H9 (cell line): ENCODE data around the gene RB1. TPM values are rescaled to one million over a fixed set of nuclear protein-coding genes. Genes with fewer than 3 reads are reported as not detected.

Source experiments
- DNase-seq: peaks from one replicate; pipeline ENCODE4 v3.0.0-alpha.2; 2017
- H2AFZ ChIP-seq: one replicate; pipeline ENCODE4 v1.6.1; 2013; ENCODE audit warnings: mild to moderate bottlenecking, low read length, control low read depth, moderate library complexity
- H2AK5ac ChIP-seq: 2 replicates; pipeline ENCODE4 v1.6.1; 2013; ENCODE audit warnings: low read length, control low read depth, mixed read lengths; ENCODE audit not compliant: insufficient read length
- H2BK120ac ChIP-seq: one replicate; pipeline ENCODE4 v1.6.1; 2013; ENCODE audit warnings: low read depth, mild to moderate bottlenecking, low read length, control low read depth, inconsistent platforms; ENCODE audit not compliant: poor library complexity, severe bottlenecking
- H2BK12ac ChIP-seq: 2 replicates; pipeline ENCODE4 v1.6.1; 2013; ENCODE audit warnings: low read length, control low read depth, mixed read lengths, low read depth; ENCODE audit not compliant: insufficient read length
- H2BK15ac ChIP-seq: 2 replicates; pipeline ENCODE4 v1.6.1; 2013; ENCODE audit warnings: low read depth, low read length, control low read depth
- H2BK20ac ChIP-seq: one replicate; pipeline ENCODE4 v1.6.1; 2013; ENCODE audit warnings: low read depth, mild to moderate bottlenecking, low read length, control low read depth, inconsistent platforms; ENCODE audit not compliant: poor library complexity, severe bottlenecking
- H2BK5ac ChIP-seq: 2 replicates; pipeline ENCODE4 v1.6.1; 2013; ENCODE audit warnings: low read length, control low read depth, mixed read lengths; ENCODE audit not compliant: insufficient read length
- H3K14ac ChIP-seq: 2 replicates; pipeline ENCODE4 v1.6.1; 2013; ENCODE audit warnings: low read length, control low read depth; ENCODE audit not compliant: insufficient read depth
- H3K18ac ChIP-seq: 2 replicates; pipeline ENCODE4 v1.6.1; 2013; ENCODE audit warnings: low read depth, mild to moderate bottlenecking, mixed read lengths, low read length, control low read depth; ENCODE audit not compliant: insufficient read length
- H3K23ac ChIP-seq: 2 replicates; pipeline ENCODE4 v1.6.1; 2013; ENCODE audit warnings: low read length, control low read depth, mixed read lengths, low read depth; ENCODE audit not compliant: insufficient read length
- H3K23me2 ChIP-seq: 2 replicates; pipeline ENCODE4 v1.6.1; 2013; ENCODE audit warnings: low read depth, mild to moderate bottlenecking, mixed read lengths, low read length, control low read depth; ENCODE audit not compliant: insufficient read length, poor library complexity, severe bottlenecking
- H3K27ac ChIP-seq: 2 replicates; pipeline ENCODE4 v1.5.1; 2013; ENCODE audit warnings: low read length, control low read depth, mixed read lengths, low read depth; ENCODE audit not compliant: insufficient read length
- H3K27me3 ChIP-seq: 2 replicates; pipeline ENCODE4 v1.6.1; 2013; ENCODE audit warnings: low read length, control low read depth, inconsistent platforms; ENCODE audit not compliant: insufficient read depth
- H3K4ac ChIP-seq: 2 replicates; pipeline ENCODE4 v1.6.1; 2013; ENCODE audit warnings: low read depth, mild to moderate bottlenecking, control low read depth, inconsistent platforms, low read length, moderate library complexity
- H3K4me1 ChIP-seq: 2 replicates; pipeline ENCODE4 v1.6.1; 2013; ENCODE audit warnings: low read length, control low read depth, inconsistent platforms; ENCODE audit not compliant: insufficient read depth
- H3K4me2 ChIP-seq: 2 replicates; pipeline ENCODE4 v1.6.1; 2013; ENCODE audit warnings: low read length, control low read depth, mixed read lengths; ENCODE audit not compliant: insufficient read length, insufficient read depth
- H3K56ac ChIP-seq: 2 replicates; pipeline ENCODE4 v1.6.1; 2013; ENCODE audit warnings: low read depth, mild to moderate bottlenecking, mixed read lengths, low read length, control low read depth; ENCODE audit not compliant: insufficient read length
- H3K79me1 ChIP-seq: 2 replicates; pipeline ENCODE4 v1.6.1; 2013; ENCODE audit warnings: low read depth, mild to moderate bottlenecking, moderate library complexity, low read length, control low read depth, inconsistent platforms; ENCODE audit not compliant: insufficient read depth, poor library complexity, severe bottlenecking
- H3K79me2 ChIP-seq: 2 replicates; pipeline ENCODE4 v1.6.1; 2013; ENCODE audit warnings: low read length, control low read depth, inconsistent platforms; ENCODE audit not compliant: insufficient read depth
- H3K9ac ChIP-seq: 2 replicates; pipeline ENCODE4 v1.6.1; 2013; ENCODE audit warnings: low read length, control low read depth, mixed read lengths; ENCODE audit not compliant: insufficient read length; ENCODE audit errors: extremely low read depth
- H3K9me3 ChIP-seq: one replicate; pipeline ENCODE4 v1.6.1; 2013; ENCODE audit warnings: low read depth, low read length, inconsistent platforms; ENCODE audit not compliant: control insufficient read depth
- H3T11ph ChIP-seq: one replicate; pipeline ENCODE4 v1.6.1; 2013; ENCODE audit warnings: mild to moderate bottlenecking, low read length, control low read depth, inconsistent platforms
- H4K20me1 ChIP-seq: one replicate; pipeline ENCODE4 v1.6.1; 2013; ENCODE audit not compliant: control insufficient read depth, insufficient read length, insufficient read depth
- H4K5ac ChIP-seq: 2 replicates; pipeline ENCODE4 v1.6.1; 2013; ENCODE audit warnings: low read depth, mild to moderate bottlenecking, mixed read lengths, low read length, control low read depth; ENCODE audit not compliant: insufficient read length
- H4K8ac ChIP-seq: replicated peaks from 2 replicates; pipeline ENCODE4 v1.6.1; 2013; ENCODE audit warnings: low read length, control low read depth, mixed read lengths, low read depth; ENCODE audit not compliant: insufficient read length
- H4K91ac ChIP-seq: 2 replicates; pipeline ENCODE4 v1.6.1; 2013; ENCODE audit warnings: low read depth, mild to moderate bottlenecking, moderate library complexity, mixed read lengths, low read length, control low read depth; ENCODE audit not compliant: insufficient read length
- H3K27ac Mint-ChIP-seq, 3 experiments: 2 replicates in 2 of 3; 3 replicates in 1 of 3; pipeline ENCODE4 v1.8.0; 2020 to 2021; ENCODE audit warnings: mixed read lengths in 3 of 3, mild to moderate bottlenecking in 1 of 3, moderate library complexity in 1 of 3
- H3K27me3 Mint-ChIP-seq: 2 replicates; pipeline ENCODE4 v1.8.0; 2021; ENCODE audit warnings: low read depth, mild to moderate bottlenecking, moderate library complexity, mixed read lengths
- H3K36me3 Mint-ChIP-seq, 3 experiments: 2 replicates in 2 of 3; 3 replicates in 1 of 3; pipeline ENCODE4 v1.8.0; 2020 to 2021; ENCODE audit warnings: low read depth in 3 of 3, mixed read lengths in 3 of 3; ENCODE audit not compliant: insufficient read depth in 1 of 3
- H3K4me1 Mint-ChIP-seq, 2 experiments: 2 replicates each; pipeline ENCODE4 v1.8.0; 2020; ENCODE audit warnings: mixed read lengths in 2 of 2
- H3K4me3 Mint-ChIP-seq, 2 experiments: 2 replicates in 1 of 2; 3 replicates in 1 of 2; pipeline ENCODE4 v1.8.0; 2020 to 2021; ENCODE audit warnings: mild to moderate bottlenecking in 2 of 2, mixed read lengths in 2 of 2, moderate library complexity in 1 of 2
- H3K9me3 Mint-ChIP-seq, 2 experiments: 2 replicates in 1 of 2; 3 replicates in 1 of 2; pipeline ENCODE4 v1.8.0; 2020; ENCODE audit warnings: mild to moderate bottlenecking in 2 of 2, mixed read lengths in 2 of 2, moderate library complexity in 1 of 2
- WGBS: extraction: QIAGEN DNeasy Blood & Tissue Kit; methylation state at CpG from one replicate; pipeline ENCODE4 v1.1.7; 2013; ENCODE audit warnings: missing lambda C conversion rate, low lambda C conversion rate, mixed read lengths; ENCODE audit not compliant: insufficient read length; ENCODE audit errors: extremely low coverage; 5-methylcytosine and 5-hydroxymethylcytosine counted together
- total RNA-seq: library from RNA; stranded (reverse); gene quantifications from 2 replicates; pipeline ENCODE4 v1.2.1, GENCODE V29; 2021
- TF ChIP-seq, protein P1 (sequence below): fragments of 200-600 bp; sonication (generic); conservative IDR thresholded peaks from 3 replicates; pipeline ENCODE4 v1.8.0; 2021; ENCODE audit warnings: antibody characterized with exemption, mild to moderate bottlenecking

RB1 gene
- total RNA-seq, 1 experiment from 2014 or later, result 20.5 TPM

DNA sequence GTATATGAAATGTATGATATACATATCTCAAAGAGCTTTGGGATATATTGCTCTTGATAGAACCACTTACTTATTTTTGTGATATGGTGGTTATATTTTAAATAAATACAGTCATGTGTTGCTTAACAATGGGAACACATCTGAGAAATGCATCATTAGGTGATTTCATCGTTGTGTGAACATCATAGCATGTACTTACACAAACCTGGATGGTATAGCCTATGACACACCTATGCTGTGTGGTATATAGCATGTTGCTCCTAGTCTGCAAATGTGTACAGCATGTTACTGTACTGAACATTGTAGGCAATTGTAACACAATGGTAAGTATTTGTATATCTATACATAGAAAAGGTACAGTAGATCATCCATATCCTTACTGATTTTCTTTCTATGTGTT, 7.7 kb downstream of the RB1 start:
- TF ChIP-seq, protein P1, sequence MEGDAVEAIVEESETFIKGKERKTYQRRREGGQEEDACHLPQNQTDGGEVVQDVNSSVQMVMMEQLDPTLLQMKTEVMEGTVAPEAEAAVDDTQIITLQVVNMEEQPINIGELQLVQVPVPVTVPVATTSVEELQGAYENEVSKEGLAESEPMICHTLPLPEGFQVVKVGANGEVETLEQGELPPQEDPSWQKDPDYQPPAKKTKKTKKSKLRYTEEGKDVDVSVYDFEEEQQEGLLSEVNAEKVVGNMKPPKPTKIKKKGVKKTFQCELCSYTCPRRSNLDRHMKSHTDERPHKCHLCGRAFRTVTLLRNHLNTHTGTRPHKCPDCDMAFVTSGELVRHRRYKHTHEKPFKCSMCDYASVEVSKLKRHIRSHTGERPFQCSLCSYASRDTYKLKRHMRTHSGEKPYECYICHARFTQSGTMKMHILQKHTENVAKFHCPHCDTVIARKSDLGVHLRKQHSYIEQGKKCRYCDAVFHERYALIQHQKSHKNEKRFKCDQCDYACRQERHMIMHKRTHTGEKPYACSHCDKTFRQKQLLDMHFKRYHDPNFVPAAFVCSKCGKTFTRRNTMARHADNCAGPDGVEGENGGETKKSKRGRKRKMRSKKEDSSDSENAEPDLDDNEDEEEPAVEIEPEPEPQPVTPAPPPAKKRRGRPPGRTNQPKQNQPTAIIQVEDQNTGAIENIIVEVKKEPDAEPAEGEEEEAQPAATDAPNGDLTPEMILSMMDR, result no peak
- Histone ChIP-seq H3K9me3 (no peaks in the 10 kb centered on the region), H3K14ac (no peak overlapping the region), H4K8ac (no peak overlapping the region), H2BK20ac (no peak overlapping the region), H3K23me2 (no peaks in the 10 kb centered on the region), H3K27ac (no peak overlapping the region), H3K27me3 (no peaks in the 10 kb centered on the region), H2AK5ac (no peak overlapping the region), H2BK15ac (no peak overlapping the region), H3K56ac (no peak overlapping the region), H3K4me2 (no peak overlapping the region), H4K20me1 (no peaks in the 10 kb centered on the region), H2BK12ac (no peak overlapping the region), H4K5ac (no peak overlapping the region), H3K79me1 (no peaks in the 10 kb centered on the region), H3K4me1 (no peaks in the 10 kb centered on the region), H3K79me2 (no peaks in the 10 kb centered on the region), H2BK120ac (no peak overlapping the region), H2AFZ (no peak overlapping the region), H3T11ph (no peak overlapping the region), H3K9ac (no peak overlapping the region), H3K4ac (no peak overlapping the region), H2BK5ac (no peak overlapping the region), H3K23ac (no peak overlapping the region), H3K18ac (no peak overlapping the region), H4K91ac (no peak overlapping the region)
- no peaks in the 10 kb centered on the region for H3K27me3 Mint-ChIP-seq
- no peak for DNase-seq
- H3K27ac Mint-ChIP-seq, result no peak overlapping the region
- H3K4me3 Mint-ChIP-seq, result no peak overlapping the region
- WGBS, result no CpG with 5 or more reads among the region's 1 CpG
- peaks cover 3 to 12% of the 10 kb centered on the region in 2 experiments; a peak in 4 of 5 replicates for H3K9me3 Mint-ChIP-seq
- H3K36me3 Mint-ChIP-seq, result peaks cover 4 to 16% (median 14%) of the 10 kb centered on the region in 3 experiments; a peak in 5 of 7 replicates
- H3K4me1 Mint-ChIP-seq, result peaks cover 0 to 4% of the 10 kb centered on the region in 2 experiments; a peak in 1 of 4 replicates
